NCI-H187 treated with DMSO at 0.1 percent for 48 hours (cell line): ENCODE data around the gene MTSS2.

ENCODE experiments used
- DNase-seq: peaks from one replicate; lab custom pipeline; 2025; lab: John Stamatoyannopoulos, UW

Gene MTSS2

DNA sequence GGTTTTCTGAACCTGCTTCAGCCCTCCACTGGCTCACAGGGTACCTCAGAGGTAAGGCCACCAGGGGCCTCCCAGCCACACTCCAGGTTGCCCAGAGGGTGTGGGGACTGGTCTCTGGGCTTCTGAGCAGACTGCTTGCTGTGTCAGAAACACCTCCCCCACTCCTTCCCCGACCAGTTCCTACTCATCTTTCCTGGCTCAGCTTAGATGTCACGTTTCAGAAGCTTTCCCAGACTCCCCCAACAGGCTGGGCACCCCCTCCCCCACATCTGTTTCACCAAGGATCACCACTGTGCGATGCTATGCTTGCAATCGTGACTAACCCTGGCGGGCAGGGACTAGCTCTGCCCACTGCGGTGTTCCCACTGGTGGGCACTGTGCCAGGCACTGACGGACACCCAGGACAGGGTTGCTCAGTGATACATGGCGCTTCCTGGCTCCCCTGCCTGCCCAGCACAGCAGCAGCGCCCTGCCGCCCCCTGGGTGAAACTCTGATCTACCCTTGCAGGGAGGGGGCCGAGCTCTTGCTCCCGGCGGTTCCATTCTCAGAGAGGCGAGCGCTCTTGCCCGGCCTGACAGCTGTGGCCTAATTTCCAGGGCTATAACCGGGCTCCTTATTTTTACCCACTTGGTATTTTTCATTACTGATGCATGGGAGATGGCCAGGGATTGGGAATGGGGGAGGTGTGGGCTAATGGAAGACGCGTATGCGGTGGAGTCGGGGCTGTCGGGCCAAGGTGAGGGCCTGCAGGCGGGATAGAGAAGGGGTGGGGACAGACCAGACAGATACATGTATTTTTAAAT lies 29.4 kb upstream of the MTSS2 start:
- no peak for DNase-seq

- no peak for DNase-seq
Measured at GRCh38 chr16:70714581-70715054, 28.8 kb upstream of the MTSS2 start.

- no peak for DNase-seq
Measured at GRCh38 chr16:70713824-70714223, 28.0 kb upstream of the MTSS2 start.

DNA sequence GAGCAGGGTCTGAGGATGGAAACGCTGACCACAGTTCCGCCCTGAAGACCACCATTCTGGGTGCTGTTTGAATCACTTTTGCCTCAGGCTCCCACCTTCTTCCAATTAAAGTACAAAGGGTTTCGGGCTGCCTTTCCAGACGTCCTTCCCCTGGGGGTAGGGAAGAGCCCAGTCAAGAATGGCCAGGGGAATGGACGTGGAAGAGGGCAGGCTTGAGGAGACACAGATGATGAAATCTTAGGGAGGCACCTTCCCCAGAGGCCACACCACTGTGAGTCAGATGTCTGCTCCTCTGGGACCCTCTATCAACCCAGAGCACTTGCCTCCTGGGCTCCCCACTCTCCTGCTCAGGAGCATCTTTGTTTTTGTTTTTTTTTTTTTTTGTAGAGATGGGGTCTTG lies 27.5 kb upstream of the MTSS2 start:
- DNase-seq, result no peak

DNA sequence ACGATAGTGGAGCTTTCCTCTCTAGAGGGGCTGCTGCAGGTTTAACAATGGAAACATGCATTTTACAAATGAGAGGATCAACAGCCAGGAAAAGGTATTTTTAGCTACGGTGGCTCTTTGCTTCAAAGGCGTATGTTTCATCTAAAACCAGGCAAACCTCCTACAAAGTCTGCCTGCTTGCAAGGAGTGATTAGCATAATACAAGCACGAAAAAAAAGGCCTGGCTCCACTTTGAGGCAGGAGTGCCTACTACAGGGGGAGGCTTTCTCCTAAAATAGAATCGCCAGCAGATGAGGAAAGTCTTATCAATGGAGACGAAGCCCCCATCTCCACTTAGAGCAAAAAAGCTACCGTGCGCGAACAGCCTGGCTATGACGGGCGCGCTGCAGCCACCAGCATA lies 27.1 kb upstream of the MTSS2 start:
- DNase-seq, result no peak

GRCh38 chr16:70712359-70712758 lies 26.5 kb upstream of the MTSS2 start:
- DNase-seq, result no peak

GRCh38 chr16:70711211-70712031 lies 25.6 kb upstream of the MTSS2 start:
- no peak for DNase-seq

GRCh38 chr16:70710422-70711210 lies 24.8 kb upstream of the MTSS2 start:
- DNase-seq, result no peak

DNA sequence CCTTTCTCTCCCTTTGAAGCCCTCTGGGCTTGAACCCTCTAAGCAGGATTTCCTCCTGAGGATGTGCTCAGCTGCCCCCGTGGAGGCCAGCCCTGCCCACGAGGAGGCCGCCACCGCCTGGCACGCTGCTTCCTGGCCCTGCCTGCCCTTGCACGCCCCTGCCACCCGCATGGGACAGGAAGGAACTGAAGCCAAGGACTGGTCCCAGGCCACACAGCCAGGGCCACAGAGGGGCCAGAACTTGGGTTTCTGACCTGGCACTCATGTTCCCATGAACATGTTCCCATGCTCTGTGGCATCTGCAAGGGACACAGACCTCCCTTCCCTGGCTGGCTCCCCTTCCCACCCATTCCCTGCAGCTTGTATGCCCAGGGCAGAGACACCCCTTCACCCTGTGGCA lies 24.1 kb upstream of the MTSS2 start:
- no peak for DNase-seq

GRCh38 chr16:70709457-70709856 lies 23.6 kb upstream of the MTSS2 start:
- no peak for DNase-seq

- DNase-seq, result no peak
Measured at GRCh38 chr16:70708366-70709246, 22.8 kb upstream of the MTSS2 start.

DNA sequence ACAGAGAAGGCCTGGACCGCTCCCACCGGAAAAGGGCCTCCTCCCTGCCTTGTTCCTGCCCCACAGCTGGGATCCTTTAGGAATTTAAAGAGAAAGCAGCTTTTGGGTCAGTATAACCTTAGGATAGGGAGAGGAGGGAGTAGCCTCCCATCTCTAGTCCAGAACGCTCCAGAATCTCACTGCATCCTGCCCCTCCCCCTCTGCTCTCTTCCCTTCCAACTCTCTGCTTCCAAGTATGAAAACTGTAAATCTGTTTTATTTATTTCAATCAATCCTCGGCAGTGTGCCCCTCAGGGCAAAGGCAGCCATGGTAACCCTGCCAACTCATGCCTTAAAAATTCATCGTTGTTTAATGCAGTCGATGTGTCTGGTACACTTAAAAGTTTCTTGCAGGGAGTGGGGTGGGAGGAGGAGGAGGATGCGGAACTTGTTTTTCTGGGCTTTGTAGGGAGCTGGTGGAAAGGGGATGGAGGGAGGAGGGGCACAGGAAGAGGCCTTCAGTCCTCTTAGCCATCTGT lies 21.2 kb upstream of the MTSS2 start:
- no peak for DNase-seq

GRCh38 chr16:70705056-70705455 lies 19.2 kb upstream of the MTSS2 start:
- DNase-seq, result no peak

- DNase-seq, result no peak
Measured at GRCh38 chr16:70704586-70704985, 18.7 kb upstream of the MTSS2 start.

GRCh38 chr16:70703835-70704381 lies 18.1 kb upstream of the MTSS2 start:
- DNase-seq, result no peak

DNA sequence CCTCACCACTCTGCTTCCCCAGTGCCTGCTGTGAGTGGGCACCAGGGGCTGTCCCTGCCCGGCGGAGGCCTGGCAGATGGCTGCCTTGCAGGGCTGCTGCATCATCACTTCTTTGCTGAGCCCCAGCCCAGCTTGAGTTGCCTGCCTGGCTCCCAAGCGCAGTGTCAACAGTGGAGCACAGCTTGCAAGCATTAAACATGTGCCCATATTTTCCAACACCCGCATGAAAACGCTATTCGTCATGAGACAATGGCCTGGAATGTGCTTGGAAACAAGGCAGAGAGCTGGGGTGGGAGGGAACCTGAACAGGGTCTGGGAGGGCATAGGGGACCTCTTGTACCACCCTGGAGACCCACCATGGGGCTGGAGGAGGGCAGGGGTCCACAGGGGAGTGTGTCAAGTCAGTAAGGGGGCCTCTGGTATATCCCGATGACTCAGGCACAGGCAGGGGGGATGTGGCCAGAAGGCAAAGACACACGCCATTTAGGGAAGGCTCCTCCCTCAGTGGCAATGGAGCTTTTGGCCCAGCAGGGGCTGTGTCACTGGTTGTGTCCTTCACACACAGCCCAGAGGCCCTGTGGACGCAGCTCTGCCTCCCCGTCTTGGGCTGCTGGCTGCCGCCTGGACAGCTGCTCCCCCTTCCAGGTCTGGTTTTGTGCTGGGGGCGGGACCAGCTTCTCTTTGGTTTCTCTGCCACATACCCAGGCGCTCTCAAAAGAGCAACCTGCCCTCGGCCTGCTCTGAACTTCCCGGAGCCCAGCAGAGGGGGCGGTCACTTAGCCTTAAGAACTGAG lies 17.4 kb upstream of the MTSS2 start:
- DNase-seq, result no peak

DNA sequence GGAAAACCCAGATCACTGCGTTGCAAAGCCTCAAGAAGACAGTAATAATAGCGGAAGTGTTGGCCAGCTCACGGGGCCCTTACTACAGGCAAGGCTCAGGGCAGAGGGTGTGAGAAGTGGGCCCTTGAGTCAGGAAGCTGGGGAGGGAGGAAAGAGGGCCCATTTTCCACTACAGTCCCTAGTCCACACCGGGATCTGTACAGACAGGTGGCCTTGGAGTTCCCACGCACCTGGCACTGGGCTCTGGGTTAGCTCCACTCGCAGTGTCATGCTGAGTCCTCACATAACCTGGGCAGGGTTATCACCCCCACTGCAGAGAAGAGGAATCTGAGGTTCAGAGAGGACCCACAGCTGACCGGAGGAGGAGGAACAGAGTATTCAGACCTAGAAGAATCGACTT lies 16.8 kb upstream of the MTSS2 start:
- DNase-seq, result no peak

- no peak for DNase-seq
Measured at GRCh38 chr16:70701998-70702397, 16.1 kb upstream of the MTSS2 start.

- DNase-seq, result no peak
Measured at GRCh38 chr16:70701596-70701995, 15.7 kb upstream of the MTSS2 start.

DNA sequence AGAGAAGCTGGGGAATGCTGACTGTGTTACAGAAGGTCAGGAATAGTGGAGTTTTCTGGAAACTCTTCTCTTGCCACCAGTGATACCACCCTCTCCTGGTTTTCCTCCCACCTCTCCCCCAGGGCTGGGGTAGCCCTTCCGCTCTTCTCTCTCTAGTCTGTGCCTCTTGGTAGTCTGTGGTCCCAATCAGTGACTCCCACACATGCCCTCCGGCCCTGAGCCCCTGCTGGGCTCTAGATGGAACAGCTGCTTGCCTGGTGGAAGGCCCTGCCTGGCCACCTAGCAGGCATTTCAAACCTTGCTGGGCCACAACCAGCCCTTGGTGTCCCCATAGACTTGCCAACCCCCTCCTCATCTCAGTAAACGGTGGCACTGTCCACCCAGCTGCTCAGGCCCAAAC lies 15.2 kb upstream of the MTSS2 start:
- DNase-seq, result no peak
